Measurements from ENCODE around the gene DPP6. TPM values are rescaled to one million over a fixed set of nuclear protein-coding genes. Genes with fewer than 3 reads are reported as not detected.

Gene DPP6
- total and polyA plus RNA-seq, 2 donors (not counting 1 experiment from before 2014, with no cell fraction given) = not detected

DNA sequence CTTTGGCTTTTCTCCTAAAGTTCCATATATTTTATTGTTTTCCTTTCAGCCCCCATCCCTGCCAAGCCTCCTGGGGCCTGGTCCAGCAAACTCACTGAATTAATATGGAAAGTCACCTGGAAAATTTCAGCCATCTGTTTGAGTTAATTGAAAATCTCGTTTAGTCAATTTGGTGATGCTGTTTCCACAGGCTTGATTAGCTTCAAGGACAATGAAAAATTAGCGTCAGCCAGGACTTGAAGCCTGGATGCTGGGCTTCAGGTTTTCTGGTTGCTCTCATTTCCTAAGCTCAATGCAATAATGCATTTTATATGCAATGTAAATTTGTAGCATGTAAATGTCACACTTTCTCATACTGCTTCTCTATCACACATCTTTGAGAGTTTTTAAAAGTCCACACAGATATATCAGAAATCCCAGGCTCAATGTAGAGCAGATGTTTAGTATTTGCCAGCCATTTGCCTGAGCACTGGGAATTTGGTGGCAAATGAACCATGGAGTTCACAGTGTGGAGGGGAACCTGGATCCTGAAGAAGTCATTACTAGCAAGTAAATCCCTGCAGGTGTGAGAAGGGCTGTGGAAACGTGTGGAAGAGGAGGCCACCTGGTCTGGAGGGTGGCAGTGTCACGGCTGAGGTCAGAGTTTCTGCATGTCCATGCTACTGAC is 722.2 kb downstream of the DPP6 start:
- intact Hi-C loops (cut with micrococcal nuclease) = no loop called here
- ATAC-seq (ENCODE audit: low read depth) (no peak), DNase-seq (no peak)
- H3K27ac ChIP-seq (ENCODE audit: low read length in 2 of 2) = no peak overlapping the region
- no peaks in the 10 kb centered on the region for H4K20me1 ChIP-seq (ENCODE audit: control insufficient read depth, insufficient read depth, low read length, poor library complexity, severe bottlenecking)
- H3K4me3 Mint-ChIP-seq = no peak overlapping the region
- peaks cover 10% of the 10 kb centered on the region for H3K4me1 Mint-ChIP-seq
- H3K9ac ChIP-seq (ENCODE audit: low read length) = no peak overlapping the region
- no peaks in the 10 kb centered on the region for H3K27me3 Mint-ChIP-seq
- peaks cover 0 to 3% of the 10 kb centered on the region in 2 donors for H3K4me1 ChIP-seq (ENCODE audit: control insufficient read depth in 2 of 2, insufficient read depth in 2 of 2, low read length in 2 of 2)
- H3K36me3 ChIP-seq (replicated peaks in 1 of 2; ENCODE audit: control extremely low read depth in 1 of 2, control insufficient read depth in 1 of 2, extremely low read depth in 1 of 2, insufficient read depth in 2 of 2, low read length in 1 of 2) = no peaks in the 10 kb centered on the region
- WGBS (ENCODE audit: insufficient coverage) = 88% methylated on average over 3 of the region's 4 CpGs
- H3K79me2 ChIP-seq (ENCODE audit: control insufficient read depth, insufficient read depth, low read length) = no peaks in the 10 kb centered on the region
- TF ChIP-seq, protein P1, sequence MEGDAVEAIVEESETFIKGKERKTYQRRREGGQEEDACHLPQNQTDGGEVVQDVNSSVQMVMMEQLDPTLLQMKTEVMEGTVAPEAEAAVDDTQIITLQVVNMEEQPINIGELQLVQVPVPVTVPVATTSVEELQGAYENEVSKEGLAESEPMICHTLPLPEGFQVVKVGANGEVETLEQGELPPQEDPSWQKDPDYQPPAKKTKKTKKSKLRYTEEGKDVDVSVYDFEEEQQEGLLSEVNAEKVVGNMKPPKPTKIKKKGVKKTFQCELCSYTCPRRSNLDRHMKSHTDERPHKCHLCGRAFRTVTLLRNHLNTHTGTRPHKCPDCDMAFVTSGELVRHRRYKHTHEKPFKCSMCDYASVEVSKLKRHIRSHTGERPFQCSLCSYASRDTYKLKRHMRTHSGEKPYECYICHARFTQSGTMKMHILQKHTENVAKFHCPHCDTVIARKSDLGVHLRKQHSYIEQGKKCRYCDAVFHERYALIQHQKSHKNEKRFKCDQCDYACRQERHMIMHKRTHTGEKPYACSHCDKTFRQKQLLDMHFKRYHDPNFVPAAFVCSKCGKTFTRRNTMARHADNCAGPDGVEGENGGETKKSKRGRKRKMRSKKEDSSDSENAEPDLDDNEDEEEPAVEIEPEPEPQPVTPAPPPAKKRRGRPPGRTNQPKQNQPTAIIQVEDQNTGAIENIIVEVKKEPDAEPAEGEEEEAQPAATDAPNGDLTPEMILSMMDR (IDR thresholded peaks at IDR 0.05) = no peak
- TF ChIP-seq EZH2 (IDR thresholded peaks at IDR 0.05; ENCODE audit: borderline replicate concordance, insufficient read depth, low read depth, low read length, poor library complexity, severe bottlenecking) = no peak
- no peak overlapping the region for H2AFZ ChIP-seq (ENCODE audit: insufficient read depth, low read depth, low read length, poor library complexity, severe bottlenecking)
- no peak overlapping the region for H3K27ac Mint-ChIP-seq
- POLR2A ChIA-PET = no interaction called here
- CTCF ChIA-PET = no interaction called here
- peaks cover 0 to 4% (median 0%) of the 10 kb centered on the region in 3 donors for H3K9me3 ChIP-seq (ENCODE audit: control extremely low read depth in 1 of 3, control insufficient read depth in 2 of 3, insufficient read depth in 1 of 3, low read length in 2 of 3)
- H3K4me3 ChIP-seq (ENCODE audit: control extremely low read depth in 1 of 5, extremely low read depth in 1 of 5, insufficient read depth in 1 of 5, low read depth in 2 of 5, low read length in 4 of 5) = no peak overlapping the region
- H3K27me3 ChIP-seq (replicated peaks in 1 of 4; ENCODE audit: control extremely low read depth in 1 of 4, control insufficient read depth in 3 of 4, insufficient read depth in 4 of 4, low read length in 3 of 4) = no peaks in the 10 kb centered on the region
- no peak overlapping the region for H3K4me2 ChIP-seq (replicated peaks; ENCODE audit: low read depth, low read length, poor library complexity, severe bottlenecking)
- H3K9me3 Mint-ChIP-seq (ENCODE audit: insufficient read depth) = peaks cover 2% of the 10 kb centered on the region

DNA sequence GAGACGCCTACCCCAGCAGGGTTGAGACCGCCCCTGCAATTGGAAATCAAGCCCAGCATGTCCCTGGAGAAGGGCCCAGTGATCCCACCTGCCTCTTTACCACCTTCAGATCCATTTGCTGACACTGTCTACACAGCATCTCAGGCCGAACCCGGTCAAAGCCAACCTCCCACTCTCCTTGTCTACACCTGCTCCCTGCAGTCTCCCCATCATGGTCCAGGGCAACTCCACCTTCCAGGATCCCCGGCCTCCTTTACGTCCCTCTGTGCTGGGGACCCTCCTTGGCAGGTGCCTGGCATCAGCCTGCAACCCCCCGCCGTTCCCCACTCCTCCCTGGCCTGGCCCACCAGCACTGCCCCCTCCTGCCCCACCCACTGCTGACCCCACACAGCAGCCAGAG is 723.5 kb downstream of the DPP6 start:
- intact Hi-C loops (cut with micrococcal nuclease) = no loop called here
- H3K9ac ChIP-seq (ENCODE audit: low read length) = no peak overlapping the region
- no peaks in the 10 kb centered on the region for H3K27me3 Mint-ChIP-seq
- no peaks in the 10 kb centered on the region for H3K79me2 ChIP-seq (ENCODE audit: control insufficient read depth, insufficient read depth, low read length)
- 94% methylated on average over 8 of the region's 8 CpGs for WGBS (ENCODE audit: insufficient coverage)
- H3K4me3 ChIP-seq (ENCODE audit: control extremely low read depth in 1 of 5, extremely low read depth in 1 of 5, insufficient read depth in 1 of 5, low read depth in 2 of 5, low read length in 4 of 5) = no peak overlapping the region
- TF ChIP-seq, protein P1 (IDR thresholded peaks at IDR 0.05) = no peak
- no peak for TF ChIP-seq EZH2 (IDR thresholded peaks at IDR 0.05; ENCODE audit: borderline replicate concordance, insufficient read depth, low read depth, low read length, poor library complexity, severe bottlenecking)
- peaks cover 3% of the 10 kb centered on the region for H3K9me3 Mint-ChIP-seq (ENCODE audit: insufficient read depth)
- H2AFZ ChIP-seq (ENCODE audit: insufficient read depth, low read depth, low read length, poor library complexity, severe bottlenecking) = peak overlapping the region; percentile 11
- ChIA-PET CTCF (no interaction called here), POLR2A (no interaction called here)
- H4K20me1 ChIP-seq (ENCODE audit: control insufficient read depth, insufficient read depth, low read length, poor library complexity, severe bottlenecking) = no peaks in the 10 kb centered on the region
- no peaks in the 10 kb centered on the region for H3K36me3 ChIP-seq (replicated peaks in 1 of 2; ENCODE audit: control extremely low read depth in 1 of 2, control insufficient read depth in 1 of 2, extremely low read depth in 1 of 2, insufficient read depth in 2 of 2, low read length in 1 of 2)
- no peak overlapping the region for H3K27ac ChIP-seq (ENCODE audit: low read length in 2 of 2)
- ATAC-seq (ENCODE audit: low read depth) (no peak), DNase-seq (no peak)
- no peaks in the 10 kb centered on the region for H3K27me3 ChIP-seq (replicated peaks in 1 of 4; ENCODE audit: control extremely low read depth in 1 of 4, control insufficient read depth in 3 of 4, insufficient read depth in 4 of 4, low read length in 3 of 4)
- H3K4me1 Mint-ChIP-seq = peaks cover 10% of the 10 kb centered on the region
- H3K4me2 ChIP-seq (replicated peaks; ENCODE audit: low read depth, low read length, poor library complexity, severe bottlenecking) = no peak overlapping the region
- peaks cover 0 to 4% (median 0%) of the 10 kb centered on the region in 3 donors for H3K9me3 ChIP-seq (ENCODE audit: control extremely low read depth in 1 of 3, control insufficient read depth in 2 of 3, insufficient read depth in 1 of 3, low read length in 2 of 3)
- peaks cover 0 to 3% of the 10 kb centered on the region in 2 donors for H3K4me1 ChIP-seq (ENCODE audit: control insufficient read depth in 2 of 2, insufficient read depth in 2 of 2, low read length in 2 of 2)
- H3K27ac Mint-ChIP-seq = no peak overlapping the region
- H3K4me3 Mint-ChIP-seq = no peak overlapping the region

All from B cell (primary cell).